ENCODE data around the gene INKA1.

The INKA1 gene

GRCh38 chr3:49802719-49803464, at the start of gene INKA1:
INKA1 (plus strand) TSS chr3:49803261; CDS start chr3:49803393, 132 bp downstream.
- H3K4me3 ChIP-seq (ENCODE audit: control insufficient read depth, low read depth, low read length): peak within 1 kb of the TSS; percentile 83
- peak; percentile 76 for TF ChIP-seq CTCF (conservative IDR thresholded peaks at IDR 0.05; ENCODE audit: control insufficient read depth, insufficient read depth, low read depth, low read length)
- peak; percentile 77 for DNase-seq (ENCODE audit: low read depth)

- no peak for TF ChIP-seq CTCF (conservative IDR thresholded peaks at IDR 0.05; ENCODE audit: control insufficient read depth, insufficient read depth, low read depth, low read length)
- no peak overlapping the region for H3K4me3 ChIP-seq (ENCODE audit: control insufficient read depth, low read depth, low read length)
- DNase-seq (ENCODE audit: low read depth): no peak
These were observed 48.5 kb upstream of the INKA1 start for GRCh38 chr3:49754536-49754935.

GRCh38 chr3:49756036-49756435, 47.0 kb upstream of the INKA1 start:
- no peak overlapping the region for H3K4me3 ChIP-seq (ENCODE audit: control insufficient read depth, low read depth, low read length)
- no peak for DNase-seq (ENCODE audit: low read depth)
- no peak for TF ChIP-seq CTCF (conservative IDR thresholded peaks at IDR 0.05; ENCODE audit: control insufficient read depth, insufficient read depth, low read depth, low read length)

- DNase-seq (ENCODE audit: low read depth): no peak
- TF ChIP-seq CTCF (conservative IDR thresholded peaks at IDR 0.05; ENCODE audit: control insufficient read depth, insufficient read depth, low read depth, low read length): no peak
- H3K4me3 ChIP-seq (ENCODE audit: control insufficient read depth, low read depth, low read length): no peak overlapping the region
These were observed 45.9 kb upstream of the INKA1 start for GRCh38 chr3:49757197-49757596.

GRCh38 chr3:49759226-49759625, 43.8 kb upstream of the INKA1 start:
- no peak for TF ChIP-seq CTCF (conservative IDR thresholded peaks at IDR 0.05; ENCODE audit: control insufficient read depth, insufficient read depth, low read depth, low read length)
- H3K4me3 ChIP-seq (ENCODE audit: control insufficient read depth, low read depth, low read length): no peak overlapping the region
- DNase-seq (ENCODE audit: low read depth): no peak

GRCh38 chr3:49761661-49762060, 41.4 kb upstream of the INKA1 start:
- TF ChIP-seq CTCF (conservative IDR thresholded peaks at IDR 0.05; ENCODE audit: control insufficient read depth, insufficient read depth, low read depth, low read length): no peak
- no peak for DNase-seq (ENCODE audit: low read depth)
- H3K4me3 ChIP-seq (ENCODE audit: control insufficient read depth, low read depth, low read length): no peak overlapping the region
